H1 (cell line): ENCODE data around the gene FGFRL1.

Experiments
- CHD2 ChIP-seq: IDR thresholded peaks from 2 replicates; pipeline ENCODE4 v1.6.1; 2012; ENCODE audit warnings: low read length, improper control_type of control experiment
- EP300 ChIP-seq, 2 experiments: IDR thresholded peaks; 1 replicate in 1 of 2; 2 replicates in 1 of 2; pipeline ENCODE4 v1.6.1; 2011 to 2012; ENCODE audit warnings: low read depth in 2 of 2, low read length in 2 of 2, mild to moderate bottlenecking in 2 of 2, borderline replicate concordance in 1 of 2, inconsistent platforms in 1 of 2, moderate library complexity in 1 of 2
- POLR2A ChIP-seq, 2 experiments: IDR thresholded peaks; 1 replicate in 1 of 2; 2 replicates in 1 of 2; pipeline ENCODE4 v1.6.1; 2011; ENCODE audit warnings: low read depth in 2 of 2, low read length in 2 of 2, mild to moderate bottlenecking in 2 of 2; ENCODE audit errors: control extremely low read depth in 1 of 2
- SP1 ChIP-seq: IDR thresholded peaks from 2 replicates; pipeline ENCODE4 v1.6.1; 2011; ENCODE audit warnings: low read depth, low read length
- TAF1 ChIP-seq: IDR thresholded peaks from 2 replicates; pipeline ENCODE4 v1.6.1; 2011; ENCODE audit warnings: mild to moderate bottlenecking, low read depth, low read length
- ZNF274 ChIP-seq: IDR thresholded peaks from 2 replicates; pipeline ENCODE4 v1.7.0; 2012; ENCODE audit warnings: low read length, borderline replicate concordance; ENCODE audit errors: extremely low read depth
- TF ChIP-seq, protein P1 (sequence below), 3 experiments: IDR thresholded peaks; 1 replicate in 2 of 3; 2 replicates in 1 of 3; pipeline versions ENCODE4 v1.5.1 to v1.6.1; 2011; ENCODE audit warnings: low read length in 3 of 3, mild to moderate bottlenecking in 3 of 3, inconsistent platforms in 2 of 3, low read depth in 1 of 3, moderate library complexity in 1 of 3; ENCODE audit not compliant: insufficient read depth in 1 of 3; ENCODE audit errors: control extremely low read depth in 1 of 3

DNA sequence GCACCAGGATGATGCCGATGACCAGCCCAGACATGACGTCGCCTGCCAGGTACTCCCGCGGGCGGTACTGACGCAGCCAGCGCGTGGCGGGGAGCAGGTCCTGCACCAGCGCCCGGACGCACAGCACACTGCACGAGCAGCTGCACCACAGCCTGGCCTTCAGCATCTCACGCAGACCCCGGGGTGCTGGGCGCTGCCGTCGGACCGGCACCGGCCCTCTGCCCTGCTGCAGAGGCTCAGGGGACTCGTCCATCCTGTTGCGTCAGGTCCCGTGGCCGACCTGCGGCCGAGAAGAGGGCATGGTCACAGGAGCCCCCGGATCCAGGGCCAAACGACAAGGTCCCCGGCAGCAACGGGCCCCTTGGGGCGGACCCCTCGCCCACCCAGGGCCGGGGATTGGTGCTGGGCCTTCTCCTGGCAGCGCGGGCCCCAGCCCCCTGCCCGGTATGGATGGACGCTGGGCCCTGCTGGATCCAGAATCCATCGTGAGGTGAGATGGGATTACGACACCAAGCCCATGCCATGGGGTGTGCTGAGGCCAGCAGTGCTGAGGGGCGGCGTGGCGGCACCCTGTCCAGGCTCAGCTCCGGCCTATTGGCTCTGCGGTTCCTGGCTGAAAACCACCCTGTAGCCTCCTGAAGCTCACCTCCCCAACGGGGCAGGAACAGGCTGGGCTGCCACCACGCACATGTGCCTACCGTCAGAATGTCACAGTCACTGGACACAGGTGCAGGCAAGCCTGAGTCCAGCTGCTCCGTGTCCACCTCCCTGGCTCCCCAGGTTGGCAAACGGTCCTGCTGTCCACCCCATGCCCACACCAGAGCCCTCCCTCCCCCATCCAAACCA lies 19.8 kb upstream of the FGFRL1 start:
- TF ChIP-seq SP1: no peak
- TF ChIP-seq EP300 (IDR thresholded peaks at IDR 0.05; ENCODE audit: borderline replicate concordance in 1 of 2, low read depth in 2 of 2, low read length in 2 of 2): no peak
- TF ChIP-seq CHD2: no peak
- no peak for TF ChIP-seq TAF1
- no peak for TF ChIP-seq POLR2A (IDR thresholded peaks at IDR 0.05; ENCODE audit: control extremely low read depth in 1 of 2, low read depth in 2 of 2, low read length in 2 of 2)
- no peak for TF ChIP-seq ZNF274
- TF ChIP-seq, protein P1, sequence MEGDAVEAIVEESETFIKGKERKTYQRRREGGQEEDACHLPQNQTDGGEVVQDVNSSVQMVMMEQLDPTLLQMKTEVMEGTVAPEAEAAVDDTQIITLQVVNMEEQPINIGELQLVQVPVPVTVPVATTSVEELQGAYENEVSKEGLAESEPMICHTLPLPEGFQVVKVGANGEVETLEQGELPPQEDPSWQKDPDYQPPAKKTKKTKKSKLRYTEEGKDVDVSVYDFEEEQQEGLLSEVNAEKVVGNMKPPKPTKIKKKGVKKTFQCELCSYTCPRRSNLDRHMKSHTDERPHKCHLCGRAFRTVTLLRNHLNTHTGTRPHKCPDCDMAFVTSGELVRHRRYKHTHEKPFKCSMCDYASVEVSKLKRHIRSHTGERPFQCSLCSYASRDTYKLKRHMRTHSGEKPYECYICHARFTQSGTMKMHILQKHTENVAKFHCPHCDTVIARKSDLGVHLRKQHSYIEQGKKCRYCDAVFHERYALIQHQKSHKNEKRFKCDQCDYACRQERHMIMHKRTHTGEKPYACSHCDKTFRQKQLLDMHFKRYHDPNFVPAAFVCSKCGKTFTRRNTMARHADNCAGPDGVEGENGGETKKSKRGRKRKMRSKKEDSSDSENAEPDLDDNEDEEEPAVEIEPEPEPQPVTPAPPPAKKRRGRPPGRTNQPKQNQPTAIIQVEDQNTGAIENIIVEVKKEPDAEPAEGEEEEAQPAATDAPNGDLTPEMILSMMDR (IDR thresholded peaks at IDR 0.05; ENCODE audit: control extremely low read depth in 1 of 3, insufficient read depth in 1 of 3, low read depth in 1 of 3, low read length in 3 of 3): no peak
